Dermis blood vessel endothelial cell (primary cell): ENCODE results near the gene OSBPL8. TPM values are rescaled to one million over a fixed set of nuclear protein-coding genes. Genes with fewer than 3 reads are reported as not detected.

ENCODE experiments used
- total RNA-seq: library from RNA; depleted of rRNA; stranded (reverse); fragments of >200 nt; gene quantifications from 2 replicates; pipeline ENCODE4 v1.2.3, GENCODE V29; 2014

The OSBPL8 gene
- total RNA-seq, 1 donor from 2014 or later = 35.4 TPM

Other genes with a start within 250 kb of the OSBPL8 start
- gene BBS10, start 211.4 kb downstream of the OSBPL8 start, total RNA-seq = 12.8 TPM in 2 replicates
- 65.1 and 68.6 TPM in 2 replicates for gene ZDHHC17, start 204.3 kb upstream of the OSBPL8 start, total RNA-seq